NCI-H446 (cell line): ENCODE data around the gene SMG9.
"Not testable (repeated sequence)": the region's sequence is repeated elsewhere in the genome, so short reads cannot be mapped to it uniquely, and the experiment has no call there.

ENCODE experiments used
- DNase-seq, 2 experiments: peaks; one replicate each; lab custom pipeline; 2025; lab: John Stamatoyannopoulos, UW

The SMG9 gene

GRCh38 chr19:43692385-43692784 lies 62.4 kb downstream of the SMG9 start:
- no peak for DNase-seq

DNA sequence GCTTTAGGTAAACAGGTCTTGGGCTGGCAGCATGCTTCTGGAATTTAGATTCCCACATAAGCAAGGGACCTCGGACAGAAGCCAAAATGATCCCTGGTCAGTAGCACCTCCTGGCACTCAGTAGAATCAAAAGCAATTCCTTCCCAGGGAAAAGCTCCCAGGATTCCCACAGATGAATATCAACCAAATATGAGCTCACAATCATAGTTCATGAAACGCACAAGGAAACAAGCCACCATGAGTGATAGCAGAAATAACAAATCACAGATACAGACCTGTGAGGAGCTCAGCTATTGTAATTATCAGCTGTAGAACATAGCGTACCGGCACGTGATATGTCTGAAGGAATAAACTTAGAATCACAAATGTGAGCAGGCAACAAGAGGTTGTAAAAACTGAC lies 63.0 kb downstream of the SMG9 start:
- DNase-seq, result no peak

- DNase-seq, result no peak
These were observed 63.9 kb downstream of the SMG9 start for GRCh38 chr19:43690890-43691289.

GRCh38 chr19:43690444-43690843 lies 64.3 kb downstream of the SMG9 start:
- no peak for DNase-seq

GRCh38 chr19:43688059-43688701 lies 66.6 kb downstream of the SMG9 start:
- DNase-seq, result no peak

- DNase-seq, result no peak
These were observed 67.1 kb downstream of the SMG9 start for GRCh38 chr19:43687660-43687997.

DNA sequence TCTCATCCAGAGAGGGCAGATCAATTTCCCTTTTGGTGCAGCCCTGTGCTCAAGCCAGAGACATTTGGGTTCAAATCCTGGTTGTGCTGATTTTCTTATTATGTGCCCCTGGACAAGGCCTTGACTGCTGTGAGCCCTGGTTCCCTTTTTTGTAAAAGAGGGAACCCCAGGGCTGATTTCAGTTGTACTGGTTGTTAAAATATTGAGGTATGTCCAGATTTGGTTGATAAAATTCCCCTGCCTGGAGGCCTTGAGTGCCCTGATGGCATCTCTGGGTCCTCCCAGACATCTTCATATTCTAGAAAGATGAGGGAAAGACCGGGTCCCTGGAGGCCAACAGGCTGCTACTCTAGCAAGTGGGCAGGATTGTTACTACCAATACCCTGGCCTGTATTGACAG lies 70.4 kb downstream of the SMG9 start:
- no peak for DNase-seq

DNA sequence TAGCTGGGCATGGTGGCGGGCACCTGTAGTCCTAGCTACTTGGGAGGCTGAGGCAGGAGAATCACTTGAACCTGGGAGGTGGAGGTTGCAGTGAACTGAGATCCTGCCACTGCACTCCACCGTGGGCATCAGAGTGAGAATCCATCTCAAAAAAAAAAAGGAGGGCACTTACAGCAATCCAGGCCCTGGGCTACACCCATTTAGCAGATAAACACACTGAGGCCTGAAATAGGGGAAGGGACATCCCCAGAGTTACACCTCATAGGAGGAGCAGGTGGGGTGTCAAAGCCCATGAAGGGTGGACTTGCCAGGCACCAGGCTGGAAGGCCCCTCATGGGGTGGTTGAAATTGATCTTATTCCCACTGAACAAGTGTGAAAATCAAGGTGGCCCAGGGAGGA lies 70.9 kb downstream of the SMG9 start:
- DNase-seq, result no peak

DNA sequence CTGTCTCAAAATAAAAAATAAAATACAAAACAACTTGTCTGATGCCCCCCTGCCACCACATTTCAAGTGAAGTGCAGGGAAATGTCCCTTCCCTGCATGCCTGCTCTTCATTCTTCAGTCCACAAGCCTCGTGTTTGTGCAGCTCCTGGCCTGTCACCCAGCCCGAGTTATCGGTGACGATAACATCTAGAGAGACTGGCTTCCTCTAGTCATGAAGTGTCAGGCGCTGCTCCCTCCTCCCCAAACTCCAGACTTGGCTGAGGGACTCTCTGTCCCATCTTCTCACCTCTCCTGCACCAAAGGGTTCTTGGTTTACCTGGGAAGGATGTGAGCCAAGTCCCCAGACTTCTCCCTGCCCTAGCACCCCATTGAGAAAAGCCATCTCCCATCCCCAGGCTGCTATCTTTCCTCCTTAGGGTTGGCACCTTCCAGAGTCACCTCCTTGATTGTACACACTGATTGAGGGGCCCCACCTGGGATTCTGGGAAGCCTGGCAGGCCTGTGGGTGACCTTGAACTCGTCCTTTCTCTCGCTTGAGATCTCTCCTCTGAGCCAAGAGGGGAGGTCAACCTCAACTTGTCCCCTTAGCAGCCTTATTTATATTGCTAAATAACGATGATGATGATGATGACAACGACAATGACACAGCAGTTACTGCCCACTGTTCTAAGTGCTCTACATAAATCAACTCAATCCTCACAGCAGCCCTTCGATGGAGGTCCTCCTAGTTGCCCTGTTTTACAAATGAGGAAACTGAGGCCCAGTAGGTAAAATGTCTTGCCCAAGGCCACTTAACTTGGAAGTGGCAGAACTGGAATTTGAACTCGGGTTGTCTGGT lies 71.7 kb downstream of the SMG9 start:
- DNase-seq, result no peak

DNA sequence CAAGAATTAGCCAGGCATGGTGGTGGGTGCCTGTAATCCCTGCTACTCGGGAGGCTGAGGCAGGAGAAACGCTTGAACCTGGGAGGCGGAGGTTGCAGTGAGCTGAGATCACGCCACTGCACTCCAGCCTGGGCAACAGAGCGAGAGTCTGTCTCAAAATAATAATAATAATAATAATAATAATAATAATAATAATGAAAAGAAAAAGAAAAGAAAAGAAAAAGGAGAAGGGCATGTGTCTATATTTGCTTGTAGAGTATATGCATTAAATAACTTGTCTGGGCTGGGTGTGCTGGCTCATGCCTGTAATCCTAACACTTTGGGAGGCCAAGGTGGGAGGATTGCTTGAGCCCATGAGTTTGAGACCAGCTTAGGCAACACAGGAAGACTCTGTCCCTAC lies 72.5 kb downstream of the SMG9 start:
- not testable (repeated sequence) for DNase-seq

DNA sequence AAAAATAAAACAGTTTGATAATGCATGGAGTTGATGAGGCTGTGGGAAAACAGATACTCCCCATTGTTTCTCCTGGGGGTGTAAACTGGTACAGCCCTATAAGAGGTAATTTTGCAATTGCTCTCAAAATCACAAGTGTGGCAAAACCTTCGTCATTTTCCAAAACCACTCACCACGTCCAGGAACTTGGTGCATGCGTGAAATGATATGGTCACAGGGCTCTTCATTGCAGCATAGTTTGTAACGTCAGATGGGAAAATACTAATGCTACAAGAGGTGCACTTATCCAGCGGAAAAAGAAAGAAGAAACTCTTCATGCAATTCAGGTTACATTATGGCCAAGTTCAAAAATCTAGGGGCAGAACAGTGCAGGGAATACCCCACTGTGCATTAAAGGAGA lies 72.9 kb downstream of the SMG9 start:
- DNase-seq, result no peak

DNA sequence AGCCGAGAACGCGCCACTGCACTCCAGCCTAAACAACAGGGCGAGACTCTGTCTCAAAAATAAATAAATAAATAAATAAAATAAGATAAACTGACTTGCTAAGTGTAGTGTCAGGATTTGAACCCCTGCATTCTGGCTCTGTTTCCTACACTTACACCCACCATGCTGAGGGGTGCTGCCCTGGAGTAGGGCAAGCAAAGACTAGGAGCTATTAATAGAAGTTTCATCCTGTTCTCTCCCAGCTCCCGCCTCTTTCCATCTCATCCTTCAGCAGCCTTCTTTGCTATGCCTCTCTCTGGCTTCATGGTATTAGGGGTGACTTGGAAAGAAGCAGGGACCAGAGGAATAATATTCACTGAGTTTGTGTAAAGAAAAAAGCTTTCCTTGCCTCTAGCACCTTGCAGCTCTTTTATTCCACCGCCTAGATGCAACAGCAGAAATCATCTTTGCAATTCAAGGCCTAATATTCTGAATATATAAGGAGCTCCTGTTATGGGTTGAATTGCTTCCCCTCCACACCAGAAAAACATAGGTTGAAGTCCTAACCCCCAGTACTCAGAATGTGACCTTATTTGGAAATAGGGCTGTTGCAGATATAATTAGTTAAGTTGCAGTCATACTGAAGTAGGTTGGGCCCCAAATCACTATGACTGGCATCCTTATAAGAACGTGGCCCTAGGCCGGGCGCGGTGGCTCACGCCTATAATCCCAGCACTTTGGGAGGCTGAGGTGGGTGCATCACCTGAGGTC lies 76.1 kb downstream of the SMG9 start:
- DNase-seq, result no peak
